H1 (cell line): Measurements from ENCODE around the gene TMEM174. TPM values are rescaled to one million over a fixed set of nuclear protein-coding genes. Genes with fewer than 3 reads are reported as not detected.

Experiments used
- CTCF ChIA-PET: fragments of 300-600 bp; sonication (Branson Sonifier 250); formaldehyde crosslinking; loops from one replicate; lab custom pipeline; 2021; ENCODE audit not compliant: partially characterized antibody; lab: Charles Lee
- POLR2A ChIA-PET: fragments of 300-600 bp; sonication (Branson Sonifier 250); formaldehyde crosslinking; loops from one replicate; lab custom pipeline; 2021; ENCODE audit warnings: inconsistent platforms; ENCODE audit not compliant: partially characterized antibody; lab: Charles Lee
- DNase-seq, 2 experiments: peaks; one replicate each; pipeline versions ENCODE4 v3.0.0 to v3.0.0-alpha.2; 2010 to 2022; ENCODE audit warnings: low spot score in 2 of 2, low read depth in 1 of 2, mixed read lengths in 1 of 2
- FAIRE-seq: peaks from 2 replicates; lab custom pipeline; 2011; peaks lifted over from hg19 to GRCh38; lab: Jason Lieb, UNC
- H2AFZ ChIP-seq: 2 replicates; pipeline ENCODE4 v1.8.1; 2012; ENCODE audit warnings: low read length, inconsistent platforms
- H2AK5ac ChIP-seq: 2 replicates; pipeline ENCODE4 v1.6.1; 2013; ENCODE audit warnings: low read depth, low read length
- H2BK120ac ChIP-seq: replicated peaks from 2 replicates; pipeline ENCODE3; 2013; ENCODE audit warnings: low read depth, low read length, inconsistent platforms
- H2BK12ac ChIP-seq: 2 replicates; pipeline ENCODE4 v1.6.1; 2013; ENCODE audit warnings: low read depth, low read length
- H2BK15ac ChIP-seq: 2 replicates; pipeline ENCODE4 v1.6.1; 2013; ENCODE audit warnings: low read length
- H2BK20ac ChIP-seq: 2 replicates; pipeline ENCODE4 v1.6.1; 2013; ENCODE audit warnings: low read length
- H2BK5ac ChIP-seq: 2 replicates; pipeline ENCODE4 v1.6.1; 2013; ENCODE audit warnings: low read depth, low read length
- H3K14ac ChIP-seq: 2 replicates; pipeline ENCODE4 v1.6.1; 2013; ENCODE audit warnings: inconsistent platforms; ENCODE audit not compliant: insufficient read length
- H3K18ac ChIP-seq: 2 replicates; pipeline ENCODE4 v1.6.1; 2013; ENCODE audit warnings: low read length; ENCODE audit errors: extremely low read depth
- H3K23ac ChIP-seq: 2 replicates; pipeline ENCODE4 v1.6.1; 2013; ENCODE audit warnings: inconsistent platforms; ENCODE audit not compliant: insufficient read length
- H3K23me2 ChIP-seq: 2 replicates; pipeline ENCODE4 v1.6.1; 2013; ENCODE audit warnings: low read depth, low read length
- H3K27ac ChIP-seq: 2 replicates; pipeline ENCODE4 v1.6.1; 2011; ENCODE audit warnings: low read depth, low read length, inconsistent platforms
- H3K27me3 ChIP-seq, 4 experiments: replicated peaks in 1 of 4; 1 replicate in 1 of 4; 2 replicates in 3 of 4; pipeline versions ENCODE4 v1.6.1 to v1.8.1; 2011 to 2013; ENCODE audit warnings: low read length in 3 of 4, mild to moderate bottlenecking in 3 of 4, inconsistent platforms in 2 of 4, mixed read lengths in 2 of 4, moderate library complexity in 1 of 4; ENCODE audit not compliant: control insufficient read depth in 3 of 4, insufficient read depth in 3 of 4; ENCODE audit errors: extremely low read depth in 1 of 4
- H3K36me3 ChIP-seq, 4 experiments: 2 replicates each; pipeline versions ENCODE4 v1.6.1 to v1.8.1; 2011 to 2013; ENCODE audit warnings: mild to moderate bottlenecking in 4 of 4, low read length in 3 of 4, moderate library complexity in 2 of 4, control low read depth in 1 of 4, inconsistent platforms in 1 of 4; ENCODE audit not compliant: insufficient read depth in 4 of 4, control insufficient read depth in 2 of 4
- H3K4ac ChIP-seq: replicated peaks from 2 replicates; pipeline ENCODE3; 2013; ENCODE audit warnings: low read length, low read depth, mixed read lengths, inconsistent platforms; ENCODE audit not compliant: insufficient read length
- H3K4me1 ChIP-seq, 4 experiments: replicated peaks in 1 of 4; 1 replicate in 1 of 4; 2 replicates in 3 of 4; pipeline versions ENCODE4 v1.6.1 to v1.8.1; 2011 to 2013; ENCODE audit warnings: low read length in 3 of 4, inconsistent platforms in 2 of 4, mixed read lengths in 1 of 4; ENCODE audit not compliant: insufficient read depth in 4 of 4, control insufficient read depth in 3 of 4
- H3K4me2 ChIP-seq, 2 experiments: 2 replicates each; pipeline versions ENCODE4 v1.6.1 to v1.8.1; 2011 to 2013; ENCODE audit warnings: low read depth in 2 of 2, low read length in 2 of 2, control low read depth in 1 of 2, inconsistent platforms in 1 of 2, mild to moderate bottlenecking in 1 of 2; ENCODE audit not compliant: insufficient read depth in 1 of 2
- H3K4me3 ChIP-seq, 4 experiments: fragments of 200-600, 300-600 bp in 1 of 4; sonication (generic), shearing (Covaris generic), sonication (Bioruptor Twin) in 1 of 4; 2 replicates each; pipeline versions ENCODE4 v1.5.1 to v1.8.1; 2011 to 2016; ENCODE audit warnings: low read length in 4 of 4, low read depth in 3 of 4, control low read depth in 2 of 4, inconsistent platforms in 2 of 4, mild to moderate bottlenecking in 2 of 4, mixed read lengths in 1 of 4, moderate library complexity in 1 of 4; ENCODE audit not compliant: insufficient read depth in 2 of 4; ENCODE audit errors: extremely low read depth in 1 of 4
- H3K56ac ChIP-seq: replicated peaks from 2 replicates; pipeline ENCODE3; 2013; ENCODE audit warnings: low read depth, mild to moderate bottlenecking, mixed read lengths, low read length, inconsistent platforms; ENCODE audit not compliant: insufficient read length
- H3K79me1 ChIP-seq: 2 replicates; pipeline ENCODE4 v1.6.1; 2013; ENCODE audit warnings: low read depth, low read length, control low read depth
- H3K79me2 ChIP-seq, 2 experiments: 2 replicates each; pipeline versions ENCODE4 v1.6.1 to v1.8.1; 2012 to 2013; ENCODE audit warnings: low read length in 2 of 2, mild to moderate bottlenecking in 2 of 2, inconsistent platforms in 1 of 2; ENCODE audit not compliant: insufficient read depth in 2 of 2, control insufficient read depth in 1 of 2
- H3K9ac ChIP-seq, 4 experiments: replicated peaks in 1 of 4; 1 replicate in 1 of 4; 2 replicates in 3 of 4; pipeline versions ENCODE4 v1.6.1 to v1.8.1; 2011 to 2013; ENCODE audit warnings: low read depth in 3 of 4, low read length in 3 of 4, control low read depth in 2 of 4, mild to moderate bottlenecking in 2 of 4, moderate library complexity in 2 of 4, inconsistent platforms in 1 of 4; ENCODE audit errors: extremely low read depth in 1 of 4
- H3K9me3 ChIP-seq, 2 experiments: 2 replicates each; pipeline versions ENCODE4 v1.6.1 to v1.8.1; 2012 to 2013; ENCODE audit warnings: mild to moderate bottlenecking in 2 of 2, moderate library complexity in 2 of 2, control low read depth in 1 of 2, inconsistent platforms in 1 of 2, low read depth in 1 of 2, low read length in 1 of 2, mixed read lengths in 1 of 2; ENCODE audit not compliant: insufficient read depth in 2 of 2
- H4K20me1 ChIP-seq, 2 experiments: replicated peaks in 1 of 2; 2 replicates each; pipeline versions ENCODE3 to v1.8.1; 2011 to 2013; ENCODE audit warnings: inconsistent platforms in 2 of 2, low read length in 2 of 2, mild to moderate bottlenecking in 1 of 2; ENCODE audit not compliant: insufficient read depth in 2 of 2, control insufficient read depth in 1 of 2
- H4K5ac ChIP-seq: 2 replicates; pipeline ENCODE4 v1.6.1; 2013; ENCODE audit warnings: low read length, low read depth, mixed read lengths, inconsistent platforms; ENCODE audit not compliant: insufficient read length
- H4K8ac ChIP-seq: 2 replicates; pipeline ENCODE4 v1.8.0; 2013; ENCODE audit warnings: mild to moderate bottlenecking, moderate library complexity, low read length, inconsistent platforms; ENCODE audit not compliant: insufficient read depth; ENCODE audit errors: extremely low read depth
- H4K91ac ChIP-seq: replicated peaks from 2 replicates; pipeline ENCODE3; 2013; ENCODE audit warnings: low read length, mixed read lengths, inconsistent platforms; ENCODE audit not compliant: insufficient read length
- MAFK ChIP-seq: IDR thresholded peaks from 2 replicates; pipeline ENCODE4 v1.6.1; 2012; ENCODE audit warnings: low read depth, mild to moderate bottlenecking, improper control_type of control experiment, low read length
- RXRA ChIP-seq: IDR thresholded peaks from 2 replicates; pipeline ENCODE4 v1.6.1; 2011; ENCODE audit warnings: low read depth, mild to moderate bottlenecking, low read length, moderate library complexity; ENCODE audit not compliant: insufficient read depth
- TBP ChIP-seq: IDR thresholded peaks from 2 replicates; pipeline ENCODE4 v1.6.1; 2011; ENCODE audit warnings: low read depth, low read length, improper control_type of control experiment
- WGBS, 2 experiments: shearing (Covaris generic) in 1 of 2; methylation state at CpG; one replicate each; pipeline versions ENCODE4 v1.1.6 to v1.1.7; 2013 to 2015; ENCODE audit warnings: low lambda C conversion rate in 2 of 2, mixed read lengths in 2 of 2, inconsistent platforms in 1 of 2, low coverage in 1 of 2, missing lambda C conversion rate in 1 of 2; ENCODE audit not compliant: insufficient replicate concordance in 2 of 2, insufficient coverage in 1 of 2, insufficient read length in 1 of 2; ENCODE audit errors: extremely low coverage in 1 of 2, missing lambda C conversion rate in 1 of 2; 5-methylcytosine and 5-hydroxymethylcytosine counted together
- polyA plus RNA-seq, 7 experiments: library from polyadenylated mRNA; depleted of rRNA in 3 of 7; stranded (reverse) in 5 of 7; unstranded in 2 of 7; fragments of >200 nt in 5 of 7; fragments of 200-250 nt in 2 of 7; gene quantifications; 1 replicate in 5 of 7; 2 replicates in 1 of 7; 4 replicates in 1 of 7; pipeline versions ENCODE4 v1.2.1 to v1.2.3, GENCODE V29; 2011 to 2013; ENCODE audit warnings: missing spikeins in 2 of 7, mixed read lengths in 2 of 7
- total RNA-seq: library from RNA; stranded (reverse); fragmentation: NEBNext Ultra II Directional; extraction: Animal tissue kit (Norgen Biotek cat#: 25700); gene quantifications from 2 replicates; pipeline ENCODE4 v1.2.1, GENCODE V29; 2021

The TMEM174 gene
- total and polyA plus RNA-seq, 2 of the 8 experiments (the other 6 are each of a cell fraction or from before 2014, with no cell fraction given): not detected

- Histone ChIP-seq H3K4me1 (peaks cover 0 to 3% (median under 1%) of the 10 kb centered on the region in 4 experiments; a peak in 5 of 7 replicates), H4K20me1 (no peaks in the 10 kb centered on the region), H4K5ac (no peak overlapping the region), H2AK5ac (no peak overlapping the region), H3K79me1 (no peaks in the 10 kb centered on the region), H3K14ac (no peak overlapping the region), H3K79me2 (no peaks in the 10 kb centered on the region), H3K27ac (no peak overlapping the region), H2AFZ (no peak overlapping the region), H3K4me2 (no peak overlapping the region), H4K91ac (no peak overlapping the region), H3K4me3 (no peak overlapping the region), H3K23me2 (peaks cover 6% of the 10 kb centered on the region), H2BK5ac (no peak overlapping the region), H3K18ac (no peak overlapping the region), H3K56ac (no peak overlapping the region), H3K9me3 (no peaks in the 10 kb centered on the region), H2BK15ac (no peak overlapping the region), H3K4ac (no peak overlapping the region), H2BK20ac (no peak overlapping the region), H4K8ac (no peak overlapping the region), H2BK120ac (no peak overlapping the region), H3K36me3 (no peaks in the 10 kb centered on the region), H2BK12ac (no peak overlapping the region), H3K9ac (no peak overlapping the region), H3K23ac (no peak overlapping the region), H3K27me3 (peaks cover 0 to 23% (median 18%) of the 10 kb centered on the region in 4 experiments; a peak in 6 of 7 replicates)
- TF ChIP-seq RXRA (no peak), TBP (no peak), MAFK (no peak)
- FAIRE-seq (no peak), DNase-seq (peak in 1 of 2 experiments; percentile 11)
- 87% methylated on average over 4 of the region's 4 CpGs; no CpG with 5 or more reads in 1 of the 2 experiments for WGBS, 2 experiments
- ChIA-PET POLR2A (interaction anchor here (0.9 kb wide), 1 partner anchor 52 kb away, joined by 3 read pairs; no protein-coding TSS in a partner anchor), CTCF (interaction anchor here (1.0 to 4.9 kb wide), 4 partner anchors 11 to 105 kb away, joined by 3 to 24 read pairs (median 5); no protein-coding TSS in a partner anchor)
These were observed 47.7 kb upstream of the TMEM174 start for GRCh38 chr5:73125289-73125688.
